Stimulated activated CD4-positive, alpha-beta T cell treated with anti-CD3 and anti-CD28 coated beads, Interleukin-15, amount 100 ng/mL, for 48 hours (primary cell): ENCODE results near the gene UNC119B.
A peak's percentile ranks its signal among the peaks of the same experiment; 100 is the strongest.

Experiments
- DNase-seq, 2 donors: peaks; one replicate each; pipeline ENCODE4 v3.0.0-alpha.2; 2020; ENCODE audit warnings: low read depth in 2 of 2

Gene UNC119B

DNA sequence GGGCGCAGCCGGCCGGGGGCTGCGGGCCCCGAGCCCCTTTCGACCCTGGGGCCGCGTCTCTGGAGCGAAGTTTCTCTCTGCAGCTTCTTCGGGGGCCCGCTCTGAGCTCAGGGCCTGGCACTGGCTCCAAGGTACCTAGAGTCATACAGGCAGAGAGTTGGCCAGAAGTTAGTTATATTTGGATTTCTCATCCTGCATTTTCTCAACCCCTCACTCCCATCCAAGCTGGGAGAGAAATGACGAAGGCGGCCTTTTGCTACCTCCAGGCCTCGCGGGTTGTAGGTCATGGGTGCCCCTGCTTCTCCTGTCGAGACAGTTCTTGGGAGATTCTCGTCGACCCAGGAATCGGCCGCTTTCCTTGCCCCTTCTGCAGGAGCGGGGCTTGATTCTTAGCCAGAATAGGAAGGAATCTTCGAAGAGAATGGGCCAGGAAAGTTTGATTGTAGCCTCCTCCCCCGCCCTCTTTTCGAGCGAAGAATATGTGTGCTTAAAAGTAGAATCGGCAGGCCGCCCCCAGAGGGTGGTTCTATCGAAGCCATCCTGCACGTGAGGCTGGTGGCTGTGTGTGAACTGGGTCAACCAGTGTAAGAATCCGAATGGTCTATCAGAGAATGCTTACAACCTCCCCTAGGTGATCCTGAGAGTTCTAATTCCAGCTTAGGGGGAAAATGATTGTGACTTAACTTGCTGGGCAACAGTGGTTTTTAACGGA lies 22.5 kb upstream of the UNC119B start:
- peak in 1 of 2 donors; percentile 15 for DNase-seq

GRCh38 chr12:120688527-120689071 lies 21.7 kb upstream of the UNC119B start:
- DNase-seq = no peak

DNA sequence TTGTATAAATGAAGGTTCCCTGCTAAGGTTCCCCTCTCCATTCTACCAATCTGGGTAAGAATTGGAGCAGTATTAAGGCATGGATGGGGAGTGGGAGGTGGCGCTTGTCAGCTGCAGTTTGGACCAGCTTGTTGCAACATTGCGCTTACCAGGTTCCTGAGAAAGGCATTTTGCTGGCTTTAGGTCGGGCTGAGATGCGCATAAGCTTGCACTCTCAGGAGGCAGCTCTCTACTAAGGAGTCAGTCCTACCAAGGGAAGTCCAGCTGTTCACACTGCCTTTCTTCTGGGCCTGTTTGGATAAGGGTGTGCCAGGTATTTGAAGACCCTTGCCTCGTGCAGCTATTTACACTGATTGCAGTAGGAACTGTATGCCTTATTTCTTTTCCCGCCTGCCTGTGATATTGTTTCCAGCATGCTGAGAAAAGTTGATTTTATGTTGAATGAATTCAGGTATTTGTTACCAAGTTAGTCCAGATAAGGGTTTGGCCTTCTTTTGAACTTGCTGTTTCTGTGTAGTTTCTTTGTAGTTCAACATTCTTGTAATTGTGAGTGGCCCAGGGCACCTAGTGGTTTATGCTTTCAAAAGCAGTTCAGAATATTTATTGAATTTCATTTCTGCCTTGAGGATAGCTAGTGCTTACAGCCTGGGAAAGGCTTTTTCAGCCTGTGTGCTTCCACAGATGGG lies 20.7 kb upstream of the UNC119B start:
- no peak for DNase-seq

DNA sequence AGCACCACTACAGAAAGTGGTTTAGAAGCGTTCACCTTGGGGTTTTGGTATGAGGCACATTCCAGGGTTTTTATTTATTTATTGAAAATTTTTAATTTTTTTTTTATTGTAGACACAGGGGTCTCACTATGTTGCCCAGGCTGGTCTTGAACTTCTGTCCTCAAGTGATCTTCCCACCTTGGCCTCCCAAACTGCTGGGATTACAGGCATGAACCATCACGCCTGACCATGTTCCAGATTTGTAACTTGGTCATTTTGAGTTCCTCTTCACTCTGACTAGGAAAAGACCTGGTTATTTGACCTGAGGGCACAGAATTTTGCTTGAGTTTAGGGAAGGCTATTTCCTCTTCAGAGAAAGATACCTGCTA lies 20.2 kb upstream of the UNC119B start:
- no peak for DNase-seq

GRCh38 chr12:120690978-120691377 lies 19.3 kb upstream of the UNC119B start:
- DNase-seq = no peak

- no peak for DNase-seq
Observed at GRCh38 chr12:120692524-120693033, 17.7 kb upstream of the UNC119B start.

DNA sequence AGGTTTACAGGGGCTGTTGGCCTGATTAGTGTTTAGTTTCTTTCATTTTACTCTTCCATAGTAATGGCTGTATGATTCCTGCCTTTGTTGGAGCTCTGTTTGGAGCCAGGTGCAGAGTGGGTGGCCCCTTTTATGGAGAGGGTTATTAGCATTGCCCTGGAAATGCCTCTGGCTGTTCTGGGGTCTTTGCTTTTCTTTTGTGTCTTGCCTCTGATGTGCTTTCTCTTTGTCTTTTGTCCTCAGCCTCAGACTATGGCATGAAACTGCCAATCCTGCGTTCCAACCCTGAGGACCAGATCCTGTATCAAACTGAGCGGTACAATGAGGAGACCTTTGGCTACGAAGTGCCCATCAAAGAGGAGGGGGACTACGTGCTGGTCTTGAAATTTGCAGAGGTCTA lies 16.4 kb upstream of the UNC119B start:
- no peak for DNase-seq

DNA sequence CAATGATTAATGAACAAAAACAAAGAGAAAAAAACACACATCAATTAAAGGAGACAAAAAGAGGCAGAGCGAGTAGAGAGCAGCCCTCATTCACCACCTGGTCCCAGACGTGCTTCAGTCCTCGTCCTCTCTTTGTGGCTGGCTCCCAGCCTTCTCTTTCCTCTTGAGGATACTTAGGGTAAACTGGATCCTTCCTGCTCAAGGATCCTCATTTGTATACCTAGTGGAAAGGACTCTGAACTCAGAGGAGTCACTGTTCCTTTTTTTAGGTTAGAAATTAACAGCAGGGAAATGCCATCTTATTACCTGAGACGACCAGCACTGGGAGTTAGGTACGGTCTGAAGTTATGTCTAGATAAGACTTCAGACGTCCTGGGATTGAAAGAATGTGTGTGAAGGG lies 13.6 kb upstream of the UNC119B start:
- no peak for DNase-seq

GRCh38 chr12:120697344-120697743 lies 12.9 kb upstream of the UNC119B start:
- no peak for DNase-seq

DNA sequence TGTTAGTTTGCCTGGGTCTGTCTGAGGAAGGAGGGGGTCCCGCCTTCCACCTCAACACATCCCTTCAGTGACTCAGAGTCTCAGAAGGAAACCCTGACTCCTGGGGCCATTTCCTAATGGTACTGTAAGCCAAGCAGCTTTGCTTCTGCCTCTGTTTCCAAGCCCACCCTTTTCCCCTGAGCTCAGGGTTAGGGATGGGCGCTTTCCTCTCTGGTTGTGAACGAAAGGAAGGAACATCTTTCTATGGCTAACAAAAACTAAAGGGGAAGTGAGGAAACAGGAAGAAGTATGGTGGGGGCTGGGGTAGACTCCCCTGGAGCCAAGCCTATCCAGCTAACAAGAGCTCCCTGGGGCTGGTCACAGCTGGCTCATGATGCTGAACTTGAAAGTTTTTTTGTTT lies 11.6 kb upstream of the UNC119B start:
- no peak for DNase-seq

GRCh38 chr12:120699553-120699952 lies 10.7 kb upstream of the UNC119B start:
- DNase-seq = no peak

GRCh38 chr12:120700886-120701285 lies 9.4 kb upstream of the UNC119B start:
- DNase-seq = no peak

GRCh38 chr12:120702637-120703036 lies 7.6 kb upstream of the UNC119B start:
- no peak for DNase-seq

DNA sequence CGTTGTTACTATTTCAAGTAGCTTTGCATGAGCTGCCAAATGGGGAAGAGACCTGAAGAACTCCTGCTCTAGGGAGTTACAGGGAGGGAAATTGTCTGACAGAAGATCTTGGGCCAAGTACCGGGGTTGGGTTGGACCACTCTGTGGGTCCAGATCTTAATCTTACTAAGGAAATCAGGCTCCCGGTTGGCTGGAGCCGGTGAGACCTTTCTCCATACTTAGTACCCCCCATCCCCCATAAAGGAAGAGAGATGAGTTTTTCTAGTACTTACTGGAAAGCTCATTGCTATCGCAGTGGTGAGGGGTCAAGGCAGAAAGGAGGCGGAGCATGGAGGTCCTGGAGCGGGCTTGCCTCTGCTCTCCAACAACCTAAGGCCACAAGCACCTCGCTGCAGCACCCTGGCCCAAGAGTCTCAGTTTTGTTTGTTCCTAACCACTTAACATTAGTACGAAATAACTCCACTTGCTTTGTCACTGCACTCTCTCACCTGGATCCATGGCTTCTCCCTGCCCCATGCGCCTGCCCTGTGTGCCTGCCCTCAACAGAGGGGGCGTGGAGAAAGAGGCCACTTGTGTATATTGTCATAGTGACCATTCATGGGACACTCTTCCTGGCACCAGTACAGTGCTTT lies 6.8 kb upstream of the UNC119B start:
- no peak for DNase-seq

DNA sequence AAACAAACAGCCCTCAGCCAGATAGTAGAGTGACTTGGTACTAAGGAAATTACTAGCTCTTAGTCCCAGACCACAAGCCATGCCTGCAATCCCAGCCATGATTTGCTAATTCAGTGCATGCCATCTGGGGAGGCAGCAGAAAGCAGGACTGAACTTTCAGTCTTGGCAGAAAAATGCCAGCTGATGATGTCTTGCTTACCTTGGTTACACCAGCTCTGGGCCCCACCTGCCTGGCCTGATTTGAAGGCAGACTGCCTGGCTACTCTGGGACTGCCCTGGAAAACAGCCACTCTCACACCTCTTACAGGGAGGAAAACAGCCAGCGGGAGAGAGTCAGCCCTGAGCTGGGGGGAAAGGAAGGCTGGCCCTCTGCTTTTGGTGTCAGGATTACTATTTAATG lies 4.6 kb upstream of the UNC119B start:
- DNase-seq = no peak

- no peak for DNase-seq
Observed at GRCh38 chr12:120706029-120706428, 4.2 kb upstream of the UNC119B start.

DNA sequence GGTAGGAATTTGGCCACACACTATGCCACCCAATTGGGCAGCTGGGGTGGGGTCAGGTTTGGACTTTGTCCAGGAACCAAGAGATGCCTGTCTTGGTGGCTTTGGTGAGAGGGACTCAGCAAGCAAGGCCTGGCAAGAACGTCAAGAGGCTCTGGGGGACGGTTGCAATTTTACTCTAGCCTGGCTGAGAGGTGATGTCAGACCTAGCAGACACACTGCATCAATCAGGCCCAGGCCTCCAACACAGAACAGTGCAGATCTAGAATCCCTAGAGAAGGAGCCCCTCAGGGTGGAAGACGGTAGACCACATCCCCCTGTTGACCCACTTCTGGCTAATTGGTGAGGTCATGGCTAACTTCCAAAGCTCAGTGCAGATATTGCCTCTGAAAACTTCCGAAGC lies 1.6 kb upstream of the UNC119B start:
- DNase-seq = no peak

GRCh38 chr12:120710805-120711296 lies 593 bp downstream of the UNC119B start:
- DNase-seq = no peak

GRCh38 chr12:120711411-120711810 lies 1.2 kb downstream of the UNC119B start:
- no peak for DNase-seq

DNA sequence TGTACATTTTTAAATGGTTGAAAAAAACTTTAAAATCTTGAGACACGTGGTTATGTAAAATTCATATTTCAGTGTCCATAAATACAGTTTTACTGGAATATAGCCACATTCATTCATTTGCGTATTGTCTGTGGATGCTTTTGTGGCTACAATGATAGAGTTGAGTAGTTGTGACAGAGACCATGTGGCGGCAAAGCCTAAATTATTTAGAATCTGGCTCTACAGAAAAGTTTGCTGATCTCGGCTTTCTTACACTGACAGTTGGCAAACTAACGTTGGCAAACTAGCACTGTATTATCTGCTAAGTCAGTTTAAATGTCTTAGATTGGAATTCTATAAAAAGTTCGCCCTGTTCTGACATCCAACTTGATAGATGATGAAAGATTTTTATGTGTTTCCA lies 2.4 kb downstream of the UNC119B start:
- DNase-seq = no peak

DNA sequence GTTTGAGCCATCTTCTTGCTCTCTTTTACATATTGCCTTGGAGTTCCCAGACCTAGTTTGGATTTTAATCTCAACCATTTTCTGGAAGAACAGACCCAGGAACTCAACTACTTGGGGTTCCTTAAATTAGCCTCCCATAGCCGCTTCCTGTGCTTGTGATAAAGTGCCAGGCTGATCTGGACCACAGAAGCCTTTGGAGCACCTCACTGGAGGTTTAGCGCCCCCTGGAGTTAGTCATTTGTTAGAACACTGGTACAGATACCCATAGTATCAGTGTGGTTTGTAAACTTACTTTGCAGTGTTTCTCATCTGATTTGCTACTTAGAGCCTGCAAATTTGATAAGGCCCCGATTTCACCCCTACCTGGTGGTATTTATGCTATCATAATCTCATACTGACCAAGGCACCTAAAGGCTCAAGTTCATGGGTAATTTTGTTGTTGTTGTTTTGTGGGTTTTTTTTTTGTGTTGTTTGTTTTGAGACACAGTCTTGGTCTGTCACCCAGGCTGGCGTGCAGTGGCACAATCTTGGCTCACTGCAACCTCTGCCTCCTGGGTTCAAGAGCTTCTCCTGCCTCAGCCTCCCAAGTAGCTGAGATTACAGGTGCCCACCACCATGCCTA lies 3.7 kb downstream of the UNC119B start:
- peak; percentile 68 to 72 for DNase-seq

- no peak for DNase-seq
Observed at GRCh38 chr12:120718055-120718454, 7.8 kb downstream of the UNC119B start.
